Natural killer cell (primary cell): ENCODE results near the gene RPUSD3. TPM values are rescaled to one million over a fixed set of nuclear protein-coding genes. Genes with fewer than 3 reads are reported as not detected.
A peak's percentile ranks its signal among the peaks of the same experiment; 100 is the strongest.

Experiments
- ATAC-seq, 3 donors: fragments of 150-1000 bp in 2 of 3; fragments of 200-7000 bp in 1 of 3; cut with Tn5 transposase; 1 replicate in 1 of 3; 2 replicates in 2 of 3; pipeline ENCODE4 v1.10.0; 2021; ENCODE audit warnings: mild to moderate bottlenecking in 2 of 3, moderate library complexity in 2 of 3
- DNase-seq, 2 donors: peaks; one replicate each; pipeline versions ENCODE4 v3.0.0 to v3.0.0-alpha.2; 2013 to 2021; ENCODE audit warnings: mixed read lengths in 1 of 2
- H3K27ac ChIP-seq: one replicate; pipeline ENCODE4 v1.5.1; 2013; ENCODE audit warnings: mild to moderate bottlenecking, low read length
- H3K27me3 ChIP-seq: one replicate; pipeline ENCODE4 v1.6.1; 2013; ENCODE audit warnings: low read length; ENCODE audit not compliant: control insufficient read depth, insufficient read depth
- H3K36me3 ChIP-seq: one replicate; pipeline ENCODE4 v1.6.1; 2013; ENCODE audit warnings: low read length; ENCODE audit not compliant: control insufficient read depth, insufficient read depth
- H3K4me1 ChIP-seq: one replicate; pipeline ENCODE4 v1.6.1; 2013; ENCODE audit warnings: low read length; ENCODE audit not compliant: control insufficient read depth, insufficient read depth
- H3K4me3 ChIP-seq: one replicate; pipeline ENCODE4 v1.5.1; 2013; ENCODE audit warnings: low read length
- H3K9me3 ChIP-seq: one replicate; pipeline ENCODE4 v1.6.1; 2013; ENCODE audit warnings: low read length; ENCODE audit not compliant: control insufficient read depth, insufficient read depth
- H3K27ac Mint-ChIP-seq, 2 donors: one replicate each; pipeline ENCODE4 v1.8.0; 2022; ENCODE audit warnings: mild to moderate bottlenecking in 2 of 2, mixed read lengths in 2 of 2, moderate library complexity in 1 of 2
- H3K27me3 Mint-ChIP-seq, 2 donors: one replicate each; pipeline ENCODE4 v1.8.0; 2022; ENCODE audit warnings: low read depth in 2 of 2, mixed read lengths in 2 of 2
- H3K36me3 Mint-ChIP-seq: one replicate; pipeline ENCODE4 v1.8.0; 2022; ENCODE audit warnings: mixed read lengths
- H3K4me1 Mint-ChIP-seq, 2 donors: one replicate each; pipeline ENCODE4 v1.8.0; 2022; ENCODE audit warnings: mixed read lengths in 2 of 2
- H3K4me3 Mint-ChIP-seq: one replicate; pipeline ENCODE4 v1.8.0; 2022; ENCODE audit warnings: mild to moderate bottlenecking, moderate library complexity, mixed read lengths
- H3K9me3 Mint-ChIP-seq, 2 donors: one replicate each; pipeline ENCODE4 v1.8.0; 2022; ENCODE audit warnings: mixed read lengths in 2 of 2
- CTCF ChIP-seq: fragments of 200-600 bp; IDR thresholded peaks from one replicate; pipeline ENCODE4 v1.8.0; 2022; ENCODE audit warnings: antibody characterized with exemption
- WGBS: methylation state at CpG from one replicate; pipeline ENCODE4 v1.1.7; 2013; ENCODE audit warnings: missing lambda C conversion rate; ENCODE audit not compliant: insufficient coverage; 5-methylcytosine and 5-hydroxymethylcytosine counted together
- intact Hi-C: fragments of 100-400 bp; cut with micrococcal nuclease; formaldehyde crosslinking; loops from one replicate; pipeline ENCODE4 v1.14.2; 2022
- total RNA-seq, 4 donors: library from RNA; stranded (reverse); fragments of 120-200 nt in 1 of 4; gene quantifications; one replicate each; pipeline versions ENCODE4 v1.2.3 to v1.2.4, GENCODE V29; 2013 to 2022

RPUSD3 gene
- total RNA-seq, 3 donors from 2014 or later (not counting 1 experiment from before 2014, with no cell fraction given) = 27.5 to 43.9 (median 30.9) TPM

GRCh38 chr3:9846931-9847488 lies 3.2 kb upstream of the RPUSD3 start:
- H3K9me3 ChIP-seq = no peaks in the 10 kb centered on the region
- Mint-ChIP-seq H3K4me3 (no peak overlapping the region), H3K36me3 (no peaks in the 10 kb centered on the region), H3K27ac (no peak overlapping the region), H3K9me3 (no peaks in the 10 kb centered on the region), H3K4me1 (peaks cover 19 to 21% of the 10 kb centered on the region in 2 donors), H3K27me3 (no peaks in the 10 kb centered on the region)
- peaks cover 18% of the 10 kb centered on the region for H3K4me1 ChIP-seq
- intact Hi-C loops = loop anchor here (5.0 kb wide), 1 partner anchor 85 kb away; the partner anchor contains the start of gene CRELD1
- H3K4me3 ChIP-seq = no peak overlapping the region
- DNase-seq = no peak
- 95% methylated on average over 6 of the region's 6 CpGs for WGBS
- no peak overlapping the region for H3K27ac ChIP-seq
- no peaks in the 10 kb centered on the region for H3K36me3 ChIP-seq
- TF ChIP-seq CTCF = no peak
- ATAC-seq = no peak
- H3K27me3 ChIP-seq = no peaks in the 10 kb centered on the region

GRCh38 chr3:9846231-9846630 lies 2.4 kb upstream of the RPUSD3 start:
- H3K4me1 Mint-ChIP-seq = peaks cover 22 to 24% of the 10 kb centered on the region in 2 donors
- no peaks in the 10 kb centered on the region for H3K36me3 Mint-ChIP-seq
- Histone ChIP-seq H3K4me3 (no peak overlapping the region), H3K27me3 (no peaks in the 10 kb centered on the region), H3K36me3 (peaks cover 7% of the 10 kb centered on the region), H3K27ac (no peak overlapping the region), H3K4me1 (peaks cover 18% of the 10 kb centered on the region), H3K9me3 (no peaks in the 10 kb centered on the region)
- H3K27ac Mint-ChIP-seq = peak overlapping the region in 1 of 2 donors; percentile 53
- TF ChIP-seq CTCF = no peak
- H3K4me3 Mint-ChIP-seq = peak overlapping the region; percentile 35
- ATAC-seq (no peak), DNase-seq (no peak)
- intact Hi-C loops = loop anchor here (5.0 kb wide), 1 partner anchor 86 kb away; the partner anchor contains the start of gene CRELD1
- no peaks in the 10 kb centered on the region for H3K9me3 Mint-ChIP-seq
- WGBS = 78% methylated on average over 6 of the region's 6 CpGs
- H3K27me3 Mint-ChIP-seq = no peaks in the 10 kb centered on the region

- Mint-ChIP-seq H3K27ac (no peak overlapping the region), H3K4me1 (peaks cover 22 to 24% of the 10 kb centered on the region in 2 donors), H3K27me3 (no peaks in the 10 kb centered on the region), H3K4me3 (no peak overlapping the region), H3K9me3 (no peaks in the 10 kb centered on the region), H3K36me3 (no peaks in the 10 kb centered on the region)
- H3K27ac ChIP-seq = no peak overlapping the region
- intact Hi-C loops = loop anchor here (5.0 kb wide), 2 partner anchors 51 to 276 kb away; partner anchors contain the start of genes BRK1 and JAGN1
- TF ChIP-seq CTCF = no peak
- WGBS = 90% methylated on average over 8 of the region's 8 CpGs
- peaks cover 36% of the 10 kb centered on the region for H3K36me3 ChIP-seq
- no peaks in the 10 kb centered on the region for H3K27me3 ChIP-seq
- H3K4me3 ChIP-seq = no peak overlapping the region
- DNase-seq = no peak
- peaks cover 18% of the 10 kb centered on the region for H3K4me1 ChIP-seq
- no peaks in the 10 kb centered on the region for H3K9me3 ChIP-seq
- ATAC-seq = no peak
Measured at GRCh38 chr3:9841015-9841414, 2.8 kb downstream of the RPUSD3 start.

- H3K27ac ChIP-seq = no peak overlapping the region
- no peak overlapping the region for H3K4me3 ChIP-seq
- Mint-ChIP-seq H3K4me3 (no peak overlapping the region), H3K36me3 (no peaks in the 10 kb centered on the region), H3K9me3 (no peaks in the 10 kb centered on the region), H3K27me3 (no peaks in the 10 kb centered on the region), H3K4me1 (peaks cover 18 to 25% of the 10 kb centered on the region in 2 donors), H3K27ac (peak overlapping the region; percentile 23 to 35)
- no peak for TF ChIP-seq CTCF
- DNase-seq (no peak), ATAC-seq (no peak)
- peaks cover 48% of the 10 kb centered on the region for H3K36me3 ChIP-seq
- peaks cover 11% of the 10 kb centered on the region for H3K4me1 ChIP-seq
- H3K27me3 ChIP-seq = no peaks in the 10 kb centered on the region
- 95% methylated on average over 4 of the region's 4 CpGs for WGBS
- no peaks in the 10 kb centered on the region for H3K9me3 ChIP-seq
- intact Hi-C loops = no loop called here
Measured at GRCh38 chr3:9838856-9839255, 5.0 kb downstream of the RPUSD3 start.
